DMS 273 treated with DMSO at 0.1 percent for 48 hours (cell line): ENCODE measurements around the gene MYH9.

ENCODE experiments used
- DNase-seq: peaks from one replicate; lab custom pipeline; 2025; lab: John Stamatoyannopoulos, UW

Gene MYH9

GRCh38 chr22:36367479-36367878 is 20.3 kb downstream of the MYH9 start:
- DNase-seq: no peak

GRCh38 chr22:36367066-36367465 is 20.7 kb downstream of the MYH9 start:
- no peak for DNase-seq

GRCh38 chr22:36366291-36366708 is 21.5 kb downstream of the MYH9 start:
- DNase-seq: no peak

- no peak for DNase-seq
Observed at GRCh38 chr22:36365020-36365411, 22.8 kb downstream of the MYH9 start.

- DNase-seq: no peak
Observed at GRCh38 chr22:36364255-36365019, 23.3 kb downstream of the MYH9 start.

- no peak for DNase-seq
Observed at GRCh38 chr22:36363349-36363981, 24.3 kb downstream of the MYH9 start.

- no peak for DNase-seq
Observed at GRCh38 chr22:36362932-36363331, 24.8 kb downstream of the MYH9 start.

GRCh38 chr22:36362075-36362474 is 25.7 kb downstream of the MYH9 start:
- DNase-seq: no peak

- DNase-seq: no peak
Observed at GRCh38 chr22:36360871-36361383, 26.8 kb downstream of the MYH9 start.

GRCh38 chr22:36360011-36360410 is 27.8 kb downstream of the MYH9 start:
- DNase-seq: no peak

- DNase-seq: no peak
Observed at GRCh38 chr22:36359470-36359996, 28.2 kb downstream of the MYH9 start.

- no peak for DNase-seq
Observed at GRCh38 chr22:36358533-36359469, 29.0 kb downstream of the MYH9 start.

- DNase-seq: no peak
Observed at GRCh38 chr22:36356708-36357624, 30.8 kb downstream of the MYH9 start.

- DNase-seq: no peak
Observed at GRCh38 chr22:36355894-36356293, 31.9 kb downstream of the MYH9 start.

- DNase-seq: no peak
Observed at GRCh38 chr22:36355362-36355761, 32.4 kb downstream of the MYH9 start.

- no peak for DNase-seq
Observed at GRCh38 chr22:36352803-36353507, 34.8 kb downstream of the MYH9 start.

- no peak for DNase-seq
Observed at GRCh38 chr22:36351921-36352802, 35.6 kb downstream of the MYH9 start.

- no peak for DNase-seq
Observed at GRCh38 chr22:36350751-36351594, 36.8 kb downstream of the MYH9 start.
